T-helper 2 cell treated with Interferon-gamma antibody and Interleukin-4, amounts not matched to agents 100 ng/mL and 5 ng/mL, for 36 hours (primary cell): Measurements from ENCODE around the gene ACADVL. TPM values are rescaled to one million over a fixed set of nuclear protein-coding genes. Genes with fewer than 3 reads are reported as not detected.

Experiments used
- intact Hi-C: fragments of 100-400 bp; cut with micrococcal nuclease; formaldehyde crosslinking; loops from one replicate; pipeline ENCODE4 v1.15.1; 2023
- total RNA-seq: library from RNA; stranded (reverse); gene quantifications from 2 replicates; pipeline ENCODE4 v1.2.3, GENCODE V29; 2022

Gene ACADVL
- total RNA-seq, 1 donor from 2014 or later = 340 TPM

DNA sequence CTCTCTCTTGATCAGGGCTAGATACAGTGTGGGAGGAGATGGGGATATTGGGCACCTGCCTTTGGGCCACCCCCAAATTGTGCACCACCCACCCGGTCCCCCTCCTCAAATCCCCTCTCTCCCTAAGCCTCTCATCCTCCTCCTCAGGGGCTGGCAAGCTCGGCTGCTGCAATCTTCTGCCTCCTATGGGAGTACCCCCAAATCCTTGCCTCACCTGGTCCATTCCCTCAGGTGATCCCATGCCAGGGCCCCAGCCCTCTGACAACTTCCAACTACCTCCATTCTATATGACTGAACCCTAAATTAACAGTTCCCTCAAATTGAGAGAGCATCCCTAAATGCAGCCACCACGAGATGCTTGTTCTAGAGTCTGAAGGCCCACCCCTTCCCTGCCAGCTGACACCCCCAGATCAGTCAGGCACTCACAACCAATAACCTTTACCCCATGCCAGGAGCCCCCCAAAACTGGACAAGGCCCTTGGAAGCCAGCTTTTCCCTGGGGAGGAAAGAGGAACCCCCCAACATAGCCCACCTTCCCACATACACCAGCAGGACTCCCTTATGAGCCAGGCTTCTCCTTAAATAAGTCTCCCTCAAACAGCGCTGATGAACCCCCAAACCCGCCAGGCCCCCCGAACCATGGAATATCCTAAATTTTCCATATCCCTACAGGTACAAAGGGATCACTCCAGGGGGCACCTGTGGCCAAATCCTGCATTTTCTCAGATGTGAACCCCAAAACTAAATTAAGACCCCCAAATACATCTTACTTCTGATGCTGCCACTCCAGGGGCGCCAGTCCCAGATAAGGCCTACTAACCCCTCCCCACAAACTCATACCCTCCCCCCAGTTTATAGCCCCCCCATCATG lies 3.3 kb upstream of the ACADVL start:
- intact Hi-C loops = no loop called here

DNA sequence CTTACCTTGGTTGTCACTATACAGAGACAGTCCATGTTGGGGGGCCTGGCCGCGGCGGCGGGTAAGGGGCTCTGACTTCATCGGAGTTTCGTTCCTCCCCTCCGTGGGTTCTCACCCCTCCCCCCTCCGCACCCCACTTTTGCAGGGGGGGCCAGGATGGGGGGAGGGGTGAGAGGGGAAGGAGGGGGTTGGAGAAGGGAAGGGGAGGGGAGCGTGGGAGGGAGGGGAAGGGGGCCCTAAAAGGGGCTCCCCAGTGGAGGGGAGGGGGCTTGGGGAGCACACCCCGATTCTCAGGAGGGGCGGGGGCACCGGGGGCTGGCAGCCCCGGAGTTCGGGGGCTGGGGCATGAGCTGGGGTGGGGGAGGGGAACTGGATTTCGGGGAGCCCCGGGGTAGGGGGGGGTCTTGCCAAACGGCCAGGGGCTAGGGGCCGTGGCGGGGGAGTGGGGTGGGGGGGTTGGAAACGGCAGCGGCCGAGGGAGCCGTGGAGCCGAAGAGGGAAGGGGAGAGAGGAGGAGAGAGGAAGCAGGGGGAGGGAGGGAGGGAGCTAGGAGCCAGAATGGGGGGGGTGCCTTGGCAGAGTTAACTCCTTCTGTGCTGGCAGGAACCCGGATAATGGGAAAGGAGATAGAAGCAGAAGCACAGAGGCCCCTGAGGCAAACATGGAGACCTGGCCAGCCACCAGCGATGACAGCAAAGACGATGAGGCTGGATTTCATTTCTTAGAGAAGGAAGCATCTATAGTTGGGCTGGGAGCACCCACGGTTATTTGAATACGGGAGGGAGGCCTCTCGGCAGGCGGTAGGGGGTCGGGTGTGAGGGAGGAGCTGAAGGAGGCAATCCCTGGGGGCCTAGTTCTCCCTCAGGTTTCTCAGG lies 2.4 kb upstream of the ACADVL start:
- intact Hi-C loops = no loop called here

DNA sequence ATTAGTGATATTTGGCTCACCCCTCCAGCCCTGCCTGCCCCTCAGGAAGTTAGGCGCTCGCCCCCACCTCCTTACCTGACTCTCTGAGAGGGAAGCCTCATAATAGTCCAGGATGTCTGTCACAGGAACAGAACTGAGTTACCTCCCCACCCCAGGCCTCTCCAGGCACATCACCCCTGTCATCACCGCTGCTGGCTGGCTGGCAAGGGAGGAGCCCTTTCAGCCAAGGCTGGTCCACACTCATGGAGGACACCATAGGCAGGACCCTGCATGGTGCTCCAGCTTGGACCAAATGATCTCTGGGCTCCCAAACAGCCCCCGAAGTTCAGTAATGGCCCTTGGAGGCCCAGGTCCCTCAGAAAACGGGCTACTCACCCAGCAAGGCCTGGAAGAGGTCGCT lies 1.6 kb upstream of the ACADVL start:
- intact Hi-C loops = no loop called here

DNA sequence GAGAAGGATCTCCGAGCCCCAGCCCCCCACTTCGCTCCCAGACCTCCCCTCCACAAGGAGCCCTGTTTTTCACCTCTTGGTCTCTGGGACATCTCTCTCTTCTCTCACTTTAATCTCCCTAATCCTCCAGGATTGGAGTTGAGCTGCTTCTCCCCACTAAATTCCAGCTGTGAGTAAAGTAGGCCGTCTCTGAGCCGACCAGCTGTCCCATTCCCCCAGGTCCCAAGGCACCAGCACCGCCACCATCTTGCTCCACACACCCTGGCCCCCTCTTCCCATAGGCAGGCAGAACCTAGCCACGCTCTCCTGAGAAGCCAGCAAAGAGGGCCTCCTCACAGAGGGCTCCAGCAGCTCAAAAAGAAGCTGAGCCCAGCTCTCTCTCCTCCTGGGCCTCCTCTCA lies 980 bp upstream of the ACADVL start:
- intact Hi-C loops = no loop called here

DNA sequence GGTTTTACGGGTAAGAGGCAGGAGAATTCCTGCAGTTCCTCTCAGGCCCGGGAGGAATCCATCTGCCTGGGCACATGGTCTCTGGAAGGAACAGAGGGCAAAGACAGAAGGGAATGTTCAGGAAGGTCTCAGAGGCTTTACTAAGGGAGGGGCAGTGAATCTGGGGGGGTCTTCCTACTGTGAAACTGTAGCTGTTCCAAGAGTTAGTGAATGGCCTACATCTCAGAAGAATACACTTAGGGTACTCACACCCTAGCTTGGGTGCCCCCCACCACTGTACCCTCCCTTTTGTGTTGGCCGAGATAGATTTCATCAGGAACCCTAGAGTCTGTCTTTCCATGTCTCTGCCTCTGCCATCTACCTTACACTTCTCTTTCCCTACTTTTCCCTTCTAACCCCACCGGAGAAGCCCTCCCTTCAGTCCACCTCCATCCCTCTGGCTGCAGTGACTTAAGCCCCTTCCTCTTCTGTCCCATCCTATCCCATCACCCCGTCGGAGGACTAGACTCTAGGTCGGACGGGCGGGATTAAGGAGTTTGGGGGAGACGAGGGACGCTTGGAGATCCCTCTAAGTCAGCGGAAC lies 418 bp upstream of the ACADVL start:
- intact Hi-C loops = no loop called here

DNA sequence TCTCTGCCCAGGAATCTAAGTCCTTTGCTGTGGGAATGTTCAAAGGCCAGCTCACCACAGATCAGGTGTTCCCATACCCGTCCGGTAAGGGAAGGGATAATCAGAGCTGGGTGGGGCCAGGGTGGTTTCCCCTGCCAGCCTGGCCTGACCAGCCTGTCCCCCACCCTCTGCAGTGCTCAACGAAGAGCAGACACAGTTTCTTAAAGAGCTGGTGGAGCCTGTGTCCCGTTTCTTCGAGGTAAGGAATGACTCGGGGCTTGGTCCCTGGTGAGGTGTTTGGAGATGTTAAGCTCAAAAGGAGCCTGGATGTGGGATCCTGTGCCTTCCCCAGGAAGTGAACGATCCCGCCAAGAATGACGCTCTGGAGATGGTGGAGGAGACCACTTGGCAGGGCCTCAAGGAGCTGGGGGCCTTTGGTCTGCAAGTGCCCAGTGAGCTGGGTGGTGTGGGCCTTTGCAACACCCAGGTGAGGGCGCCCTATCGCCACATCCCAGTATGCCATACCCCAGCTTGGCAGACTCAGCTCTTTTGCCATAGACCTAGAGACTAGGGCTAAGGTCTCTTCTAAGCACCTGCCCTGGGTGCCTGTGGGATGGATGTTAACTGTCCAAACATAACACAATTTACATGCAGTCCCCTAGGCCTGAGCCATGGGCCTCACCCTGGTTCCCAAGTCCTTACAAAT lies 997 bp downstream of the ACADVL start:
- intact Hi-C loops = loop anchor here (1.0 kb wide), 1 partner anchor 76 kb away; no protein-coding TSS in a partner anchor

DNA sequence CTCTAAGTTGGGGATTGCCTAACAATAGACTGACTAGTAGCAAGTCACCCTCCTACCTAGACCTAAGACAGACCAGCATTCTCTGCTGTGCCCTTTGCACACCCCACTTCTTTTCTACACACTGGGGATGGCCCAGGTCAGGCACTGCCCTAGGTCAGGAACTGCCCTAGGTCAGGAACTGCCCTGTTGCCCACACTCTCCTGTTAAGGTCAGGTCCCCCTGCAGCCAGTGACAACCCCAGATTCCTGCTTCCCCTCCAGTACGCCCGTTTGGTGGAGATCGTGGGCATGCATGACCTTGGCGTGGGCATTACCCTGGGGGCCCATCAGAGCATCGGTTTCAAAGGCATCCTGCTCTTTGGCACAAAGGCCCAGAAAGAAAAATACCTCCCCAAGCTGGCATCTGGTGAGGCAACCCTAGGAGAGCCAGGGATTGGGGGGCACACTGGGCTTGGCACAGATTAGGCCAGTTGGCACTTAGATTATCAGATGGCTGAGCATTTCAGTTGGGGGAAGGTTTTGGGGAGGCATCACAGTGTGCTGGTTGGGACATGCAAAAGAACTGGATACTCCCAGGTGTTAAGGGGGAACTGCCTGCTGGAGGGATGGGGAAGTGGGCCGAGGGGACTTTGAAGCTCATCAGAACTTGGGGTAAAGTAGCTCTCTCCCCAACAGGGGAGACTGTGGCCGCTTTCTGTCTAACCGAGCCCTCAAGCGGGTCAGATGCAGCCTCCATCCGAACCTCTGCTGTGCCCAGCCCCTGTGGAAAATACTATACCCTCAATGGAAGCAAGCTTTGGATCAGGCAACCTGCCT lies 1.7 kb downstream of the ACADVL start:
- intact Hi-C loops = loop anchor here (1.0 kb wide), 1 partner anchor 75 kb away; no protein-coding TSS in a partner anchor

DNA sequence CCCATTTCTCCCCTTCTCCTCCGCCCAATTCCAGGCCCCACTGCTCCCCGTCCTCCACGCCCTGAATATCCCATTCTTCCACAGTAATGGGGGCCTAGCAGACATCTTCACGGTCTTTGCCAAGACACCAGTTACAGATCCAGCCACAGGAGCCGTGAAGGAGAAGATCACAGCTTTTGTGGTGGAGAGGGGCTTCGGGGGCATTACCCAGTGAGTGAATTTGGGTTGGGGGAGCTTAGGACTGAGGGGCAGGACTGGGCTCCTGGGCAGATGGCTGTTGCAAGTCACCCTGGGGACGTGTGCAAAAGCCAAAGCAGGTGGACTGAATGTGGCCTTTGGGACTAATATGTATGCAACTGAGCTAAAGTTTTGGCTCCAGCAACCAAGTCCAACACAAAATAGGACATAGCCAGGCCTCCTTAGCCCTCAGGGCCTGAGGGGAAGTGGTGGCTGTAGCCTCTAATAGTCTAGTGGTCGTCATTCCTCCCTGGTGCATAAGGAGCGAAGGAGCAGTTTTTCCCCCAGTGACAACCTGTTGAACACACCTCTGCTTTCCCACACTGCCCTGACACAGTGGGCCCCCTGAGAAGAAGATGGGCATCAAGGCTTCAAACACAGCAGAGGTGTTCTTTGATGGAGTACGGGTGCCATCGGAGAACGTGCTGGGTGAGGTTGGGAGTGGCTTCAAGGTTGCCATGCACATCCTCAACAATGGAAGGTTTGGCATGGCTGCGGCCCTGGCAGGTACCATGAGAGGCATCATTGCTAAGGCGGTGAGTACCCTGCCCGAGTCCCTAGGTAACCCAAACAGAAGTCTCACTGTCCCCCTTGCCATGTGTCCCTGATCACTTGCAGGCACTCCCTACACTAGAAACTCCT lies 2.6 kb downstream of the ACADVL start:
- intact Hi-C loops = no loop called here

DNA sequence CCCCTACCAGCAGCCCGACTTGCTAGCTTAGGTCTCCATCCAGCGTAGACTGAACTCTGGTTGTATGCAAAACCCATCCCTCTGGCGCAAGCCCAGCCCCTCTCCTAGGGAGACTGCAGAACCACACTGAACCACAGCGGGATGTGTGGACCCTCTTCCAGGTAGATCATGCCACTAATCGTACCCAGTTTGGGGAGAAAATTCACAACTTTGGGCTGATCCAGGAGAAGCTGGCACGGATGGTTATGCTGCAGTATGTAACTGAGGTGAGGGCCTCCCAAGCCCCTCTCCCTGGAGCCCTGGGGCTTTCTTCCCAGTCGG lies 3.2 kb downstream of the ACADVL start:
- intact Hi-C loops = no loop called here

DNA sequence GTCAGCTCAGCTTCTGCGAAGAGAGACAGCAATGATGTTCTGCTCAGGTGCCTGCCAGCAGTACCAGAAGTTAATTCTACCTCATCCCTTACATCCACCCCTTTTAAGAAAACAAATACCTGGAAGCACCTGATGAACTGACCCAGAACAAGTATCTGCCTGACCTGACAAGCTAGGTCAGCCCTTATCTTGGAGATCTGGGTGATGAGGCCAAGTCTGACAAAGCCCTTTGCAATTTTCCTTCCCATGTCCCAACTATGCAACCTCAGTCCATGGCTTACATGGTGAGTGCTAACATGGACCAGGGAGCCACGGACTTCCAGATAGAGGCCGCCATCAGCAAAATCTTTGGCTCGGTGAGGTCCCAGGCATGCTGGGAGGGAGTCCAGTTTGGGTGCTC lies 3.6 kb downstream of the ACADVL start:
- intact Hi-C loops = no loop called here

DNA sequence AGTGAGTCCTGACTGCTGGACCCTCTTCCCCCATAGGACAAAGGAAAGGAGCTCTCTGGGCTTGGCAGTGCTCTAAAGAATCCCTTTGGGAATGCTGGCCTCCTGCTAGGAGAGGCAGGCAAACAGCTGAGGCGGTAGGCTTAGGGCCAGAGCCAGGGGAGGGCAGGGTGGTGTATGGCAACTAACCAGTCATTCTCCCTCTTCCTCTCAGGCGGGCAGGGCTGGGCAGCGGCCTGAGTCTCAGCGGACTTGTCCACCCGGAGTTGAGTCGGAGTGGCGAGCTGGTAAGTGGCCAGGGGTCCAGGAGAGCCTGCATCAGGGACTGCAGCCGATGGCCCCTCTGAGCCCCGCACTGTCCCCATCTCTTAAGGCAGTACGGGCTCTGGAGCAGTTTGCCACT lies 4.4 kb downstream of the ACADVL start:
- intact Hi-C loops = no loop called here

DNA sequence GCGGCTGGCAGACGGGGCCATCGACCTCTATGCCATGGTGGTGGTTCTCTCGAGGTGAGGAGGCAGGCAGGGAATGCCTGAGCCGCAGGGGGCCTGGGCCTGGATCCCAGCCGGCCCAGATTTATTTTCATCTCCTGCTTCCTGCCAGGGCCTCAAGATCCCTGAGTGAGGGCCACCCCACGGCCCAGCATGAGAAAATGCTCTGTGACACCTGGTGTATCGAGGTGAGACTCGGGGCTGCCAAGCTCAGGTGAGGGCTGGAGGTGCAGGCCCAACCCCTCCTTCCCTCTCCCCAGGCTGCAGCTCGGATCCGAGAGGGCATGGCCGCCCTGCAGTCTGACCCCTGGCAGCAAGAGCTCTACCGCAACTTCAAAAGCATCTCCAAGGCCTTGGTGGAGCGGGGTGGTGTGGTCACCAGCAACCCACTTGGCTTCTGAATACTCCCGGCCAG lies 4.9 kb downstream of the ACADVL start:
- intact Hi-C loops = no loop called here

DNA sequence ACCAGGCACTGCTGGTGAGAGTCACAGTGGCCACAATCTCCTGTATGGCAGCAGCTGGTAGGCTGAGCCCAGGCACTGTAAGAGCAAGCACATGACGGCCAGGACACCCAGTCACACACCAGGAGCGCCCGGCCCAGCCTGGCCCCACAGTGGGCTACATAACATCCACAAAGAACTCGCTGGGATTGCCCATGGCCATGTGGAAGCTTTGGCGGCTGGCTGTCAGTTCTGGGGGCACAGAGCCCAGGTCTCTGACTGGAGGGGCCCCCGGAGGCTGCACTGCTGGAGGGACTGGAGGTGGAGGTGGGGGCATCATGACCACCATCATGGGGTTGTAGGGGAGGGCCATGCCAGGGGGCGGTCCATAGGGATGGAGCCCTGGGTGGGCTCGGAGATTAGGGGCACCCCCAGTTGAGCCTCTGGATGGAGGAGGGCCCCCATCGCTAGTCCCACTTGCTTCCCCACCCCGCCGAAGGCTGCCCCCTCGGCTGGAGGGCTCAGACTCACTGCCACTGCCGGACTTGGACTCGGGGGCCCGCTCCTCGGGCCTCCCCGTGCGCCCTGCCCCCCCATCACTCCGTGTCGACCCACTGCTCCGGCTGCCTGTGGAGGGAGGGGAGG lies 6.1 kb downstream of the ACADVL start:
- intact Hi-C loops = no loop called here

DNA sequence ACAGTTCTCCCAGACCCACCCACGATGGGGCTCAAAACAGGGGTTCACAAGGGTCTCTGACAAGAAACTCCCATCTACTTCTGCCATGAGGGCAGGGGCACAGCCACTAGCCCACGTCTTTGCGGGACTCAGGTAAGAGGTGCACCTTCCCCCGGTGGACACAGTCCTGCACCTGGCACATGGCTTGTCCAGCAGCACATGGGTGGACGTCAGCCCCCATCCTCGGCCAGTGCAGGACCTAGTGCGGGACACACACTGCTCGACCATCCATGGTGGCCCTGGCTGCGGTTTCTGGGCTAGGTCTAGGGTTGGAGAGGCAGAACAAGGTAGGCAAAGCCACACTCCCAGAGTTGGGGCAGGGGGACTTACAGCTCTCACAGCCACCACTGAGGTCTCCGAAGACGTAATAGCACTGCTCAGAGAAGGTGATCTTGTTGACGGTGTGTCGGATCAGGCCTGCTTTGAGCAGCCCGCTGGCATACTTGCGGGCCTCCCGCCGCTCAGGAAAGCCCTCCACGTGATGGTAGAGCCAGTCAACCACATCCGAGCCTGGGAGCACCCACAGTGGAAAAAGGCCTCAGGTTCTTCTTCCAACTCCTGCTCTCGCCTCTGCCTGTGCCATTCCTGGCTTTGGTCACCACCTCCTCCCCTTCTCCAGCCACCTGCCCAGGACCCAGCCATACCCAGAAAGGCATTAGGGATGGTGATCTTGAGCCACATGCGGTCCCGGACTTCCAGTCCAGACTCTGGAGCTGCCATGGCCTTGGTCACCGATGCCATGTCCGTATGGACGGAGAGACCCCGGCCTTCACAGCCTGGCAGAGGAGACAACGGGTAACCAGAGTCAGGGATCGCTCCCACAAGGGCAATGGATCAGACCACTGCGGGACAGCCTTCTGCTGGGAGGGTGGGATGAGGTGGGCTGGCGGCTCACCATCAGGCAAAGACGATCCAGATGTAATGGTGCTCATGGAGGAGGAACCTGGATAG lies 7.3 kb downstream of the ACADVL start:
- intact Hi-C loops = no loop called here

DNA sequence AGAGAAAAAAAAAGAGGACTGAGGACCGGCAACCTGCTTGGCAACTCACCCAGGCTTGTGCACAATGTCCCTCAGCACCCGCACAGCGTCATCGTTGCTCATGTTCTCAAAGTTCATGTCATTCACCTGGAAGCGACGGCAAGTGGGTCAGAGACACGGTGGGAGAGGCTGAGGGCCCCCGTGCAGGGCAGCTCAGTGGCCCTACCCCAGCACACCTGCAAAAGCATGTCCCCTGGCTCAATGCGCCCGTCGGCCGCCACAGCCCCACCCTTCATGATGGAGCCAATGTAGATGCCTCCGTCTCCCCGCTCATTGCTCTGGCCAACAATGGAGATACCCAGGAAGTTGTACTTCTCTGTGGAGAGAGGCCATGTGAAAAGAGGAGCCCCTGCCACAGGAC lies 9.2 kb downstream of the ACADVL start:
- intact Hi-C loops = no loop called here

DNA sequence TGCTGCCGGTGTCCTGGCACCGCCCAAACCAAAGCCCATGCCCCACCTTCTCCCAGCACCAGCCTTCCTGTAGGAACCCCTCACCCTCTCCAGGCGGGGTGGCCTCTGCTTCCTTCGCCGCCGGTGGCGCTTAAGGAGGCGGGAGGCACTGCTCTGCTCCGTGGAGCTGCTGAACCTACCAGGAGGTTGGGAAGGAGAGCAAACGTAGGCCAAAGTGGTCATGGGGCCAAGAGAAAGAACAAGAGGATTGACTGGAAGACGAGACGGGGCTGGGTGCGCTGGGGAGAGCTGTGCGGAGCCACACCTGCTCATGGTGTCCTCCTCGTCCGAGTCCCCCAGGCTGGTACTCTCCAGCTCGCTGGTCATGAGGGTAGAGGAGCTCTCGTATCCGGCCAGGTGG lies 9.8 kb downstream of the ACADVL start:
- intact Hi-C loops = no loop called here

DNA sequence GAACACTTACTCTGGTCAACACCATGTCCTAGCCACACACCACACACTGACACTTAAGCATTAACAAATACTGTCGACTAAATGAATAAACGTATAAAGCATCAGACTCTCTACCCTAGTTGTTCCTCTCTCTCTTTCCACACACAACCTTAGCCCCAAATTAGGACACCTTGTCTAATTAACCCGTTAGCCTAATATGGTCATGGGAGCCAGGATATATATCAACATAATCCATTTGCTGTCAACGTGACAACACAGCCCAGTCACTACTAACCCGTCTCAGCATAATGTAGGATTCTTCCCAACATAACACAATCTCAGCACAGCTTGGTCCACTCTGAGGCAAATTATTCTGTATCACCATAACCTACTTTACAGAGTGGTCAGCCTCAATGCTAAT lies 12.4 kb downstream of the ACADVL start:
- intact Hi-C loops = loop anchor here (10.0 kb wide), 2 partner anchors 623 to 923 kb away; partner anchors contain the start of genes CYB5D1, NAA38, PER1 and TMEM88

DNA sequence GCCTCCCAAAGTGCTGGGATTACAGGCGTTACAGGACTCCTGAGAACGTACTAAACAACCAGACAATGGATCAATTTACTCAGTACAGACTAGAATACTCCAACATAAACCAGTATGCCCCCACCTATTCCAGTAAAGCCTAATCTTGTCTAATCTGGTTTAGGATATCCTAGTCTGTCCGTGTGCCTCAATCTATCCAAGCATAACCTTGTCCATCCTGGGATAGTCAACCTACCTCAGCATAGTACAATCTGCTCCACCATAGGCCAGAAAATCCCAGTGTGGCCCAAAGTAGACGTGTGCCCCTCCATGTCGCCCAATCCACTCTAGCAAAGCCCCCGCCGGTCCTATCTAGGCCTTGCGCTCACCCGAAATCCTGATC lies 14.0 kb downstream of the ACADVL start:
- intact Hi-C loops = loop anchor here (1.0 to 10.0 kb wide), 3 partner anchors 19 to 921 kb away; partner anchors contain the start of genes CYB5D1, NAA38, PER1 and TMEM88
